T-helper 2 cell (primary cell): ENCODE measurements around the gene PITPNM3.
"Not testable (repeated sequence)": the region's sequence is repeated elsewhere in the genome, so short reads cannot be mapped to it uniquely, and the experiment has no call there.

Experiments used
- DNase-seq, 5 experiments: peaks; one replicate each; pipeline versions ENCODE4 v3.0.0 to v3.0.0-alpha.2; 2012 to 2022
- total RNA-seq, 2 donors: gene quantifications; one replicate each; lab custom pipeline; 2026; lab: John Stamatoyannopoulos, UW

PITPNM3 gene
- 1.0 to 1.2 reads per million in 2 donors for total RNA-seq

- no peak for DNase-seq
Measured at GRCh38 chr17:6556121-6557039, at the start of gene PITPNM3. Gene PITPNM3, minus strand, starts transcription at chr17:6556555. Its CDS starts 149 bp downstream, at chr17:6556406.

DNA sequence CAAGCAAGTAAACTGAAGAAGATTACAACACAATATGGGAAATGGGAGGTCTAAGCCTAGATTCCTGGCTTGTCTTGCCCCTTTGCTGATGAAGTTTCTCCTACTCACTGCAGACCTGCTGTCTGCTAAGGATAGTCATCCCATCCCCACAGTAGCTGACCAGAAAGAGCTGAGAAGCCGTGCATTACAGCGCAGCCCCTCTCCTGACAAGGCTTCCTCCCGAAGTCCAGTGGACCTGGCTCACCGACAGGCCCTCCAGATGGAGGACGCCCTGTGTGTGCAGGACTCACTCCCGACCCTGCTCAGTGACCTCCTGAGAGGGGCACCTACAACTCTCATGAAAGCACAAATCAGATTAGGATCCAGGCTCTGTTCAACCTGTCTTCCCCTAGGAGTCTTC lies 48.8 kb upstream of the PITPNM3 start:
- DNase-seq: no peak

DNA sequence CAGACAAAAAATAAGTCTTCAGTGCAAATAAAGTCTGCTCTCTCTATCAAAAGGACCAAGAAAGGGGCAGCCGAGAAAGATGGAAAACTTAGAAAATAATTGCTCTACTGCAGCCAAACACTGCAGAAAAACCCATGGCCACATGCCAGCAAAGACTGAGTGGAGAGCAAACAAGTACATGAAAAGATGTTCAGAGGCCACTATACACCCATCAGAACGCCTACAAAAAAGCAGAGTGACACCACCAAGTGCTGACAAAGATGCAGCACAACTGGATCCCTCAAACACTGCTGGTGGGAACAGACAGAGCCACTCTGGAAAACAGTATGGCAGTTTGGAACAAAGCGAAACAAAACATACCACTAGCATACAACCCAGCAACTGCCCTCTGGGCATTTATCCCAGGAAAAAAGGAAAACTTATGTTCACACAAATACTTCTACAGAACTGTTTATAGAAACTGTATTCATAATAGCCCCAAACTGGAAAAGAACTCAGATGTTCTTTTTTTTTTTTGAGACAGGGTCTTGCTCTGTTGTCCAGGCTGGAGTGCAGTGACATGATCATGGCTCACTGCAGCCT lies 47.5 kb upstream of the PITPNM3 start:
- DNase-seq: no peak

GRCh38 chr17:6602141-6602540 lies 45.8 kb upstream of the PITPNM3 start:
- DNase-seq: no peak

DNA sequence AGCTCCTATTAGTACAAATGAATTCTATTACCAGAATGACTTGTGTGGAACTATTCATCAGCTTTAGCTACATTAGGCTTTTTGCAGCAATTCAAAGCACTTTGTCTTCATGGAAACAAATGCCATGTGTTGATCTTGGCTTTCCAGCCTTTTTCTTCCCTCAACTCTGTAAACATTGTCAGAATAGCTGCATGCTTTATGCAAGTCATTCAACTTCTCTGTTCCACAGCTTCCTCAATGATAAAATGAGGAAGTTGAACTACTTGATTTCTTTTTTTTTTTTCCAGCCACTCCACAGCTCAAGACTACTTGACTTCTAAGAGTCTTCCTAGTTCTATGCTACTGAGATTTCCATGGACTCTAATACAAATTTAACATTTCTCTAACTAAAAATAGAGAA lies 43.0 kb upstream of the PITPNM3 start:
- no peak for DNase-seq

GRCh38 chr17:6597727-6598126 lies 41.4 kb upstream of the PITPNM3 start:
- DNase-seq: no peak

DNA sequence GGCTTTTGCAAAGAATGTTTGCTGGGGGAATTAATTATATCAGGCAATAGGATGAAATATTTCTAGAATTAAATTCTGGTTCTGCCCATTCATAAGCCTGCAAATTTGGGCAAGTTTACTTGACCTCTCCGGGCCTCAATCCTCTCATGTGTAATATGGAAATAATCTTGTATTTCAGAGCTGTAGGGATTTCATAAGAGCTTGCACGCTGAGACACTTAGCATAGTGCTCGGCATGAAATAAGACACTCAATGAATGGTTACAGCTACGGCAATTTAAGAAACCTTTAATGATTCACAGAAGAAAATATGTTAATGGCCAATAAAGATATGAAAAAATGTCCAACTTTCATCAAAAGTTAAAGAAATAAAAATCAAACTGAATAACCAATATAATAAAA lies 40.6 kb upstream of the PITPNM3 start:
- no peak for DNase-seq

DNA sequence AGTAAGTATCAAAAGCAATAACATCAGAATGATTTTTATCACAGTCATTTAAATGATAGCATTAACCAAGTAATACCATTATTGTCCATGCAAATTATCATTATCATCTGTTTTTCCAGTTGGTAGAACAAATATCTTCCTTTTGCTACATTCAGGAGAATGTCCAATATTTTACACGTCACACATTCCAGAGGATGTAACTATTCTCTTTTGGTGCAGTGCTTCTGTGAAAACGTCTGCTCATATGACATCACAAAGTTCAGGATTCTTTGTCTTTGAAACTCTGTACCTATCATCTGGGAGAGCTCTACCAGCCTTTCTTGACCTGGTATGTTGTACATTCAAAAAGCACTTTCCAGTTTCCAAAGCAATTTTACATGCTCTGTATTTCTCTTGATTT lies 40.2 kb upstream of the PITPNM3 start:
- DNase-seq: no peak

DNA sequence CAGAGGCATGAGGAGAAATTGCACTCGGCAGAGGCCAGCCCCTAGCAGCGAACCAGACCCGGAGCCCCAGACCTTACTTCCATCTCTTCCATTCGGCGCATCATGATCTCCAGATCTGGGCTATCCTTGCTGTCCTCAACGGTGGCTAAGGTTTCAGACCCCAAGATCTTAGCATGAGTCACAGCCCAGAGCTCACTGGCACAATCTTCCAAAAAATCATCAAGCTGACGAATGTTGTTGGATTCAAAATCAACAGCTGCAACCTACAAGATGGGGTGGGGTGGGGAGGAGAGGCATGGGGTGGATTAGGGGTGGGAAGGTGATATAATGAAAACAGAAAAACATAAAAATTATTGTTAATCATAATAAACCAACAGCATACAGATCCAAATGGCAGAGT lies 39.7 kb upstream of the PITPNM3 start:
- no peak for DNase-seq

DNA sequence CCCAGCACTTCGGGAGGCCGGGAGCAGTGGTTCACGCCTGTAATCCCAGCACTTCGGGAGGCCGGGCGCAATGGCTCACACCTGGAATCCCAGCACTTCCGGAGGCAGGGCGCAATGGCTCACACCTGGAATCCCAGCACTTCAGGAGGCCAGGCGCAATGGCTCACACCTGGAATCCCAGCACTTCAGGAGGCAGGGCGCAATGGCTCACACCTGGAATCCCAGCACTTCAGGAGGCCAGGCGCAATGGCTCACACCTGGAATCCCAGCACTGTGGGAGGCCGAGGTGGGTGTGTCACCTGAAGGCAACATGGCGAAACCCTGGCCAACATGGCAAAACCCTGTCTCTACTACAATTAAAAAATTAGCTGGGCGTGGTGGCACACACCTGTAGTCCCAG lies 37.0 kb upstream of the PITPNM3 start:
- DNase-seq: not testable (repeated sequence)

DNA sequence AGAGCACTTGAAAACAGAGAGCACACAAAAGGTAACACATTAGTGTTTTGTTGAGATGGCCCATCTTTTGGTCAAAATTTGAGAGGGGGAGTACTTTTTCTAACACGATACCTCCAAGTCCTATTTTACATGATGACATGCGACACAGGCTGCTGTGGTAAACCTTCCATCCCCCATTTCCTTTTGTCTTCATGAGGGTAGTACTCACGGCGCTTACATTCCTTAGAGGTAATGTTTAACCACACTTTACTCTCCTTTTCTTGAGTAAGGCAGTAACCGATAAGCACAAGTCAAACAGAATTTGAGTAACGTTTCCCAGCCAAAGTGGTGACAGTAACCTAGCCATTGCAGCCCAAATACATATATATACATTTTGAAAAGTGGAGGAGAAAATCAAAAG lies 35.8 kb upstream of the PITPNM3 start:
- no peak for DNase-seq

DNA sequence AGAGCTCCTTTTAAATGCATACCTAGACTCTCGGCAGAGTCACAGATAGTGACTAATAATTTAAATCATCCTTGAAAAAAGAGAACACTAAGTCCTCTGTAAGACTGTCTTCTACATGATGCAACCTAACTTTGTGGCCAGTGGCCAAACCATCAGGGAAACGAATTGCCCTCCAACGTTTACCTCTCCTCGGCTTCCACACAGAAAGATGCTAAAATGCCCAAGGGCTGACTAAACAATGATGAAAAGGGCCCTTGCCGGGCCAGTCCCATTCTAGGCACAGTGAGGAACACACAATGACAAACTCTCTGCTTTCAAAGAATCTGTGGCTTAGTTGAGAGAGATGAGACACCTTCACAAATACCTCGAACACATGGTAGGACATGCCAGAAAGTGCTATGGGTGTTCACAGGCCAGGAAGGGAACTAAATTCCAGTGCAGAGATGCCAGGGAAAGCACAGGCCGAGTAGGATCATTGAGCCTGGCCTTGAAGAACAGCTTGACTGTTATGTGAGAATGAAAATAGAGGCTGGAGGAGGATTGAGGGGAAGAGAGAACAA lies 35.3 kb upstream of the PITPNM3 start:
- DNase-seq: no peak

GRCh38 chr17:6589266-6589946 lies 33.1 kb upstream of the PITPNM3 start:
- DNase-seq: no peak

DNA sequence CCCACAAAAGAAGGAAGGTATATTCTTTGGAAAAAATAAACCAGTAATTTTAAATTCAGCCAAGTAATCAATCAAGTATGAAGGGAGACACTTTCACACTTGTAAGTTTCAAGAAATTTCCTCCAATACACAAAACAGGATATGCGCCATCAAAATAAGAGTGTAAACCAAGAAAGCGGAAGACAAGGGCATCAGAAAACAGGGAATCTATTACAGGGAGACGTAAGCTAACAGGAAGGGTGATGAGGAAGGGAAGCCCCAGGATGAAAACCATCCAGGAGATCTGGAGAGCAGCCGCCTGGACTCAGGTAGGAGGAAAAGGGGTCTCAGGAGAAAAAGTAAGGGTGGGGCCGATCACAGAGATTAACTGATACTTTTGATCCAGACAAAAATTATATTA lies 31.8 kb upstream of the PITPNM3 start:
- DNase-seq: no peak

- no peak for DNase-seq
Measured at GRCh38 chr17:6587310-6587709, 31.0 kb upstream of the PITPNM3 start.

GRCh38 chr17:6583411-6583810 lies 27.1 kb upstream of the PITPNM3 start:
- no peak for DNase-seq

GRCh38 chr17:6580625-6581024 lies 24.3 kb upstream of the PITPNM3 start:
- DNase-seq: no peak

GRCh38 chr17:6578491-6578890 lies 22.1 kb upstream of the PITPNM3 start:
- DNase-seq: no peak

DNA sequence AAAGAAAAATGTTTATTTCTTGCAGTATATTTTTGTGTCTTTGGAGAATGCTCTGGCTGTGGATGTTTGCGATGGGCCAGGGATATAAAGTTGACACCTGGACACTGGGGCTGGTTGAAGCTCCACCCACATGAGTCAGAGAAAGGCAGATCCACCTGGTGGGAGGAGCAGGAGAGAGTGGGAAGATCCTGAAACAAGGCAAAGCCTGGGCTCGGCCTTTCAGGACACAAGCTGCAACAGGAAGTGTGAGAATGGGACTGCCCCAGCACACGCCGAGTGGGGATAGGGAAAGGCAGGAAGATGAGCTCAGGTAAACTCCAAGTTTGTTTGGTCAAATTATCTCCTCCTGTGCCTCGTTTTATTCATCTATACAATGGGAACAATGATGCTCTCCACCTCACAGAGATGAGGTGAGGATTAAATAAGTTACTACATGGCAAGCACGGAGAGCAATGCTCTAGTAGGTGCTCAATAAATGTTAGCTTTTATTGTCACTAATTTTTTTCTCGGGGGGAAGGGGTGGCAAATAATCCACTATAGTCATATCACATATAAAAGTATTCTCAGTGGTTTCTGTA lies 21.4 kb upstream of the PITPNM3 start:
- no peak for DNase-seq

- DNase-seq: no peak
Measured at GRCh38 chr17:6576038-6576785, 19.9 kb upstream of the PITPNM3 start.

GRCh38 chr17:6575596-6575988 lies 19.2 kb upstream of the PITPNM3 start:
- DNase-seq: no peak
